IMR-90 (cell line): Measurements from ENCODE around the gene RNF41.

ENCODE experiments used
- RFX5 ChIP-seq: IDR thresholded peaks from 2 replicates; pipeline ENCODE4 v1.8.0; 2012; ENCODE audit warnings: low read depth, mild to moderate bottlenecking, low read length, moderate library complexity
- TF ChIP-seq, protein P1 (sequence below): conservative IDR thresholded peaks from 2 replicates; pipeline ENCODE4 v1.5.1; 2012; ENCODE audit warnings: mild to moderate bottlenecking, low read depth, low read length, improper control_type of control experiment
- TF ChIP-seq, protein P2 (sequence below): fragments of 150-350 bp; IDR thresholded peaks from 2 replicates; pipeline ENCODE4 v1.6.1; 2016; ENCODE audit warnings: low read depth, mild to moderate bottlenecking, low read length, moderate library complexity, borderline replicate concordance

DNA sequence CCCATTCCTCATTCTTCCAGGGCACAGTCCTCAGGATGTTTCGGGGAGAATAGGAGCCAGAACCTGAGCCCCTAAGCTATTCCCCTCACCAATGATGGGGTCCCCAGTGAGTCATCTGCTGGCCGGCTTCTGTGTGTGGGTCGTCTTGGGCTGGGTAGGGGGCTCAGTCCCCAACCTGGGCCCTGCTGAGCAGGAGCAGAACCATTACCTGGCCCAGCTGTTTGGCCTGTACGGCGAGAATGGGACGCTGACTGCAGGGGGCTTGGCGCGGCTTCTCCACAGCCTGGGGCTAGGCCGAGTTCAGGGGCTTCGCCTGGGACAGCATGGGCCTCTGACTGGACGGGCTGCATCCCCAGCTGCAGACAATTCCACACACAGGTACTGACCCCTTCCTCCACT lies 9.5 kb upstream of the RNF41 start:
- TF ChIP-seq, protein P1, sequence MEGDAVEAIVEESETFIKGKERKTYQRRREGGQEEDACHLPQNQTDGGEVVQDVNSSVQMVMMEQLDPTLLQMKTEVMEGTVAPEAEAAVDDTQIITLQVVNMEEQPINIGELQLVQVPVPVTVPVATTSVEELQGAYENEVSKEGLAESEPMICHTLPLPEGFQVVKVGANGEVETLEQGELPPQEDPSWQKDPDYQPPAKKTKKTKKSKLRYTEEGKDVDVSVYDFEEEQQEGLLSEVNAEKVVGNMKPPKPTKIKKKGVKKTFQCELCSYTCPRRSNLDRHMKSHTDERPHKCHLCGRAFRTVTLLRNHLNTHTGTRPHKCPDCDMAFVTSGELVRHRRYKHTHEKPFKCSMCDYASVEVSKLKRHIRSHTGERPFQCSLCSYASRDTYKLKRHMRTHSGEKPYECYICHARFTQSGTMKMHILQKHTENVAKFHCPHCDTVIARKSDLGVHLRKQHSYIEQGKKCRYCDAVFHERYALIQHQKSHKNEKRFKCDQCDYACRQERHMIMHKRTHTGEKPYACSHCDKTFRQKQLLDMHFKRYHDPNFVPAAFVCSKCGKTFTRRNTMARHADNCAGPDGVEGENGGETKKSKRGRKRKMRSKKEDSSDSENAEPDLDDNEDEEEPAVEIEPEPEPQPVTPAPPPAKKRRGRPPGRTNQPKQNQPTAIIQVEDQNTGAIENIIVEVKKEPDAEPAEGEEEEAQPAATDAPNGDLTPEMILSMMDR, result no peak
- TF ChIP-seq, protein P2, sequence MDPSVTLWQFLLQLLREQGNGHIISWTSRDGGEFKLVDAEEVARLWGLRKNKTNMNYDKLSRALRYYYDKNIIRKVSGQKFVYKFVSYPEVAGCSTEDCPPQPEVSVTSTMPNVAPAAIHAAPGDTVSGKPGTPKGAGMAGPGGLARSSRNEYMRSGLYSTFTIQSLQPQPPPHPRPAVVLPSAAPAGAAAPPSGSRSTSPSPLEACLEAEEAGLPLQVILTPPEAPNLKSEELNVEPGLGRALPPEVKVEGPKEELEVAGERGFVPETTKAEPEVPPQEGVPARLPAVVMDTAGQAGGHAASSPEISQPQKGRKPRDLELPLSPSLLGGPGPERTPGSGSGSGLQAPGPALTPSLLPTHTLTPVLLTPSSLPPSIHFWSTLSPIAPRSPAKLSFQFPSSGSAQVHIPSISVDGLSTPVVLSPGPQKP, result no peak
- no peak for TF ChIP-seq RFX5
